DND-41 (cell line): ENCODE results near the gene NCF4.

ENCODE experiments used
- ATAC-seq: fragments of 200-7000 bp; cut with Tn5 transposase; 3 replicates; pipeline ENCODE4 v1.9.1; 2021; ENCODE audit warnings: low read depth; ENCODE audit not compliant: insufficient read depth
- DNase-seq: peaks from one replicate; pipeline ENCODE4 v3.0.0-alpha.2; 2020
- H2AFZ ChIP-seq: 2 replicates; pipeline ENCODE4 v1.6.0; 2012; ENCODE audit warnings: low read depth, low read length
- H3K27ac ChIP-seq: 2 replicates; pipeline ENCODE4 v1.5.1; 2012; ENCODE audit warnings: low read length, inconsistent platforms
- H3K27me3 ChIP-seq: fragments of 200-600 bp; sonication (generic); 2 replicates; pipeline ENCODE4 v1.6.0; 2012; ENCODE audit warnings: low read length, mild to moderate bottlenecking, inconsistent platforms; ENCODE audit not compliant: insufficient read depth, poor library complexity
- H3K36me3 ChIP-seq: 2 replicates; pipeline ENCODE4 v1.5.1; 2012; ENCODE audit warnings: low read length, inconsistent platforms; ENCODE audit not compliant: insufficient read depth
- H3K4me1 ChIP-seq: 2 replicates; pipeline ENCODE4 v1.5.1; 2012; ENCODE audit warnings: mild to moderate bottlenecking, low read length; ENCODE audit not compliant: insufficient read depth
- H3K4me2 ChIP-seq: 2 replicates; pipeline ENCODE4 v1.6.0; 2012; ENCODE audit warnings: mild to moderate bottlenecking, moderate library complexity, low read length, inconsistent platforms; ENCODE audit not compliant: insufficient read depth
- H3K4me3 ChIP-seq, 2 experiments: fragments of 200-600 bp in 1 of 2; shearing (Covaris generic) in 1 of 2; 2 replicates each; pipeline ENCODE4 v1.5.1; 2012 to 2016; ENCODE audit warnings: inconsistent platforms in 2 of 2, low read length in 2 of 2, mild to moderate bottlenecking in 2 of 2, low read depth in 1 of 2, moderate library complexity in 1 of 2
- H3K79me2 ChIP-seq: 2 replicates; pipeline ENCODE4 v1.6.0; 2012; ENCODE audit warnings: low read length, inconsistent platforms; ENCODE audit not compliant: insufficient read depth
- H3K9ac ChIP-seq: 2 replicates; pipeline ENCODE4 v1.6.0; 2012; ENCODE audit warnings: low read depth, mild to moderate bottlenecking, inconsistent platforms, low read length, moderate library complexity
- H3K9me3 ChIP-seq: 2 replicates; pipeline ENCODE4 v1.5.1; 2012; ENCODE audit warnings: low read length, moderate library complexity, mild to moderate bottlenecking, inconsistent platforms; ENCODE audit not compliant: insufficient read depth, severe bottlenecking
- H4K20me1 ChIP-seq: 2 replicates; pipeline ENCODE4 v1.6.0; 2012; ENCODE audit warnings: low read length; ENCODE audit not compliant: insufficient read depth
- CTCF ChIP-seq: IDR thresholded peaks from 2 replicates; pipeline ENCODE4 v1.5.1; 2012; ENCODE audit warnings: borderline replicate concordance, low read length, moderate library complexity, mild to moderate bottlenecking; ENCODE audit not compliant: poor library complexity, severe bottlenecking; ENCODE audit errors: extremely low read depth
- EZH2 ChIP-seq: IDR thresholded peaks from 3 replicates; pipeline ENCODE4 v1.6.1; 2012; ENCODE audit warnings: borderline replicate concordance, low read depth, mild to moderate bottlenecking, moderate library complexity, low read length, inconsistent platforms; ENCODE audit not compliant: severe bottlenecking

The NCF4 gene

GRCh38 chr22:36828815-36829214 lies 32.0 kb upstream of the NCF4 start:
- no peak for TF ChIP-seq CTCF
- TF ChIP-seq EZH2, result no peak
- H3K36me3 ChIP-seq, result no peaks in the 10 kb centered on the region
- H3K27me3 ChIP-seq, result peaks cover 6% of the 10 kb centered on the region
- no peak for ATAC-seq
- H3K9me3 ChIP-seq, result no peaks in the 10 kb centered on the region
- H3K4me3 ChIP-seq, result no peak overlapping the region
- no peak overlapping the region for H3K27ac ChIP-seq
- H3K9ac ChIP-seq, result no peak overlapping the region
- H4K20me1 ChIP-seq, result no peaks in the 10 kb centered on the region
- H3K79me2 ChIP-seq, result no peaks in the 10 kb centered on the region
- H2AFZ ChIP-seq, result no peak overlapping the region
- no peak overlapping the region for H3K4me2 ChIP-seq
- no peak for DNase-seq
- H3K4me1 ChIP-seq, result no peaks in the 10 kb centered on the region

GRCh38 chr22:36829370-36830002 lies 31.3 kb upstream of the NCF4 start:
- ATAC-seq (no peak), DNase-seq (no peak)

GRCh38 chr22:36830601-36831000 lies 30.2 kb upstream of the NCF4 start:
- Histone ChIP-seq H3K36me3 (no peaks in the 10 kb centered on the region), H3K27me3 (peaks cover 6% of the 10 kb centered on the region), H3K9me3 (no peaks in the 10 kb centered on the region), H3K4me2 (no peak overlapping the region), H4K20me1 (no peaks in the 10 kb centered on the region), H3K4me1 (no peaks in the 10 kb centered on the region), H3K27ac (no peak overlapping the region), H2AFZ (no peak overlapping the region), H3K79me2 (no peaks in the 10 kb centered on the region), H3K9ac (no peak overlapping the region), H3K4me3 (no peak overlapping the region)
- no peak for ATAC-seq
- TF ChIP-seq CTCF, result no peak
- no peak for TF ChIP-seq EZH2
- DNase-seq, result no peak

More at GRCh38 chr22:36829370-36830002, 31.3 kb upstream of the NCF4 start:
- TF ChIP-seq EZH2 (no peak), CTCF (no peak)
- H3K9me3 ChIP-seq, result no peaks in the 10 kb centered on the region
- H3K4me2 ChIP-seq, result no peak overlapping the region
- no peak overlapping the region for H2AFZ ChIP-seq
- no peaks in the 10 kb centered on the region for H3K79me2 ChIP-seq
- no peak overlapping the region for H3K27ac ChIP-seq
- H3K36me3 ChIP-seq, result no peaks in the 10 kb centered on the region
- no peaks in the 10 kb centered on the region for H4K20me1 ChIP-seq
- H3K27me3 ChIP-seq, result peaks cover 6% of the 10 kb centered on the region
- no peak overlapping the region for H3K4me3 ChIP-seq
- no peak overlapping the region for H3K9ac ChIP-seq
- H3K4me1 ChIP-seq, result no peaks in the 10 kb centered on the region
